GM23338 (cell line): Measurements from ENCODE around the gene GRM8. TPM values are rescaled to one million over a fixed set of nuclear protein-coding genes. Genes with fewer than 3 reads are reported as not detected.

Experiments used
- ATAC-seq: fragments of 200-7000 bp; cut with Tn5 transposase; 3 replicates; pipeline ENCODE4 v1.9.1; 2020
- DNase-seq: peaks from one replicate; pipeline ENCODE4 v3.0.0-alpha.2; 2015; ENCODE audit warnings: low spot score
- H2AFZ ChIP-seq: fragments of 200-600 bp; sonication (generic); 2 replicates; pipeline ENCODE4 v1.8.0; 2016; ENCODE audit warnings: antibody characterized with exemption, mild to moderate bottlenecking, moderate library complexity
- H3F3A ChIP-seq: fragments of 200-600 bp; sonication (generic); replicated peaks from 2 replicates; pipeline ENCODE4 v1.8.0; 2017; ENCODE audit warnings: antibody characterized with exemption, mixed run types, low read depth
- H3K27ac ChIP-seq: fragments of 200-600 bp; sonication (generic); 2 replicates; pipeline ENCODE4 v1.6.1; 2016; ENCODE audit warnings: low read depth
- H3K27me3 ChIP-seq: fragments of 200-600 bp; sonication (generic); 2 replicates; pipeline ENCODE4 v1.8.0; 2016; ENCODE audit warnings: mild to moderate bottlenecking, mixed run types, moderate library complexity; ENCODE audit not compliant: insufficient read depth
- H3K36me3 ChIP-seq: fragments of 200-600 bp; sonication (generic); 2 replicates; pipeline ENCODE4 v1.8.0; 2016; ENCODE audit warnings: mild to moderate bottlenecking; ENCODE audit not compliant: insufficient read depth
- H3K4me1 ChIP-seq: fragments of 200-600 bp; sonication (generic); 2 replicates; pipeline ENCODE4 v1.8.0; 2016; ENCODE audit warnings: mild to moderate bottlenecking, moderate library complexity; ENCODE audit not compliant: insufficient read depth
- H3K4me2 ChIP-seq: fragments of 200-600 bp; sonication (generic); 2 replicates; pipeline ENCODE4 v1.7.1; 2017; ENCODE audit warnings: mixed run types
- H3K4me3 ChIP-seq: fragments of 200-600 bp; sonication (generic); 2 replicates; pipeline ENCODE4 v1.6.1; 2016; ENCODE audit warnings: mixed run types
- H3K79me2 ChIP-seq: fragments of 200-600 bp; sonication (generic); replicated peaks from 2 replicates; pipeline ENCODE4 v1.8.0; 2017; ENCODE audit warnings: mild to moderate bottlenecking; ENCODE audit not compliant: insufficient read depth
- H3K9me2 ChIP-seq: fragments of 200-600 bp; sonication (generic); 2 replicates; pipeline ENCODE4 v1.8.0; 2017; ENCODE audit not compliant: insufficient read depth
- H4K20me1 ChIP-seq: fragments of 200-600 bp; sonication (generic); replicated peaks from 2 replicates; pipeline ENCODE4 v1.8.0; 2017; ENCODE audit warnings: mild to moderate bottlenecking; ENCODE audit not compliant: insufficient read depth
- H3K27ac Mint-ChIP-seq: 2 replicates; pipeline ENCODE4 v1.8.0; 2020; ENCODE audit warnings: inconsistent platforms, mild to moderate bottlenecking, moderate library complexity, mixed read lengths
- H3K27me3 Mint-ChIP-seq: 3 replicates; pipeline ENCODE4 v1.8.0; 2022; ENCODE audit warnings: low read depth, mild to moderate bottlenecking, moderate library complexity, mixed read lengths, inconsistent platforms; ENCODE audit not compliant: insufficient read depth, poor library complexity
- H3K36me3 Mint-ChIP-seq: 3 replicates; pipeline ENCODE4 v1.8.0; 2021; ENCODE audit warnings: low read depth, mild to moderate bottlenecking, inconsistent platforms, moderate library complexity, mixed read lengths
- H3K4me1 Mint-ChIP-seq: 3 replicates; pipeline ENCODE4 v1.8.0; 2020; ENCODE audit warnings: mild to moderate bottlenecking, inconsistent platforms, mixed read lengths
- H3K4me3 Mint-ChIP-seq: 3 replicates; pipeline ENCODE4 v1.8.0; 2021; ENCODE audit warnings: moderate library complexity, mild to moderate bottlenecking, inconsistent platforms, mixed read lengths
- H3K9me3 Mint-ChIP-seq: 3 replicates; pipeline ENCODE4 v1.8.0; 2020; ENCODE audit warnings: moderate library complexity, mild to moderate bottlenecking, inconsistent platforms, mixed read lengths
- CREB1 ChIP-seq: fragments of 250-450 bp; sonication (Bioruptor Pico); IDR thresholded peaks from 2 replicates; pipeline ENCODE4 v1.5.0; 2020; ENCODE audit warnings: low read depth, mild to moderate bottlenecking, moderate library complexity
- EZH2 ChIP-seq: fragments of 200-600 bp; sonication (generic); IDR thresholded peaks from one replicate; pipeline ENCODE4 v1.8.0; 2017; ENCODE audit warnings: antibody characterized with exemption, mild to moderate bottlenecking, low read depth; ENCODE audit not compliant: unreplicated experiment
- NANOG ChIP-seq: IDR thresholded peaks from 2 replicates; pipeline ENCODE4 v1.6.1; 2016; ENCODE audit warnings: antibody characterized with exemption, borderline replicate concordance
- STAT1 ChIP-seq: IDR thresholded peaks from one replicate; pipeline ENCODE4 v1.6.1; 2016; ENCODE audit warnings: antibody characterized with exemption; ENCODE audit not compliant: unreplicated experiment
- ZNF114 ChIP-seq: fragments of 250-450 bp; sonication (Bioruptor Pico); IDR thresholded peaks from 2 replicates; pipeline ENCODE4 v1.5.0; 2020; ENCODE audit warnings: mild to moderate bottlenecking, moderate library complexity
- polyA plus RNA-seq: library from polyadenylated mRNA; unstranded; fragments of >200 nt; fragmentation: Nextera tagmentation; extraction: Ambion mirVana; gene quantifications from 2 replicates; pipeline ENCODE4 v1.2.1, GENCODE V29; 2016
- total RNA-seq: library from RNA; depleted of rRNA; stranded (reverse); fragments of >200 nt; shearing (Covaris generic); gene quantifications from 2 replicates; pipeline ENCODE4 v1.2.3, GENCODE V29; 2014
- TF ChIP-seq, protein P1 (sequence below): fragments of 250-450 bp; sonication (Bioruptor Pico); IDR thresholded peaks from 2 replicates; pipeline ENCODE4 v1.5.0; 2020; ENCODE audit warnings: mild to moderate bottlenecking, moderate library complexity
- TF ChIP-seq, protein P2 (sequence below): IDR thresholded peaks from one replicate; pipeline ENCODE4 v1.6.1; 2018; ENCODE audit warnings: antibody characterized with exemption; ENCODE audit not compliant: unreplicated experiment

GRM8 gene
- total and polyA plus RNA-seq, 2 experiments from 2014 or later: 1.9 to 6.6 TPM

DNA sequence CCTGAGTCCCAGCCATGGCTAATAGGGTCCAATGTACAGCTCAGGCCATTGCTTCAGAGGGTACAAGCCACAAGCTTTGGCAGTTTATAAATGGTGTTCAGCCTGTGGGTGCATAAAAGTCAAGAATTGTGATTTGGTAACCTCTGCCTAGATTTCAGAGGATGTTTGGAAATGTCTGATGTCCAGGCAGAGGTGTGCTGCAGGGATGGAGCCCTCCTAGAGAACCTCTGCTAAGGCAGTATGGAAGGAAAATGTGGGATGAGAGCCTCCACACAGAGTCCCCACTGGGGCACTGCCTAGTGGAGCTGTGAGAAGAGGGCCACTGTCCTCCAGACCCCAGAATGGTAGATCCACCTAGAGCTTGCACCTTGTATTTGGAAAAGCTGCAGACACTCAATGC lies 779.9 kb downstream of the GRM8 start (continued):
- TF ChIP-seq, protein P1, sequence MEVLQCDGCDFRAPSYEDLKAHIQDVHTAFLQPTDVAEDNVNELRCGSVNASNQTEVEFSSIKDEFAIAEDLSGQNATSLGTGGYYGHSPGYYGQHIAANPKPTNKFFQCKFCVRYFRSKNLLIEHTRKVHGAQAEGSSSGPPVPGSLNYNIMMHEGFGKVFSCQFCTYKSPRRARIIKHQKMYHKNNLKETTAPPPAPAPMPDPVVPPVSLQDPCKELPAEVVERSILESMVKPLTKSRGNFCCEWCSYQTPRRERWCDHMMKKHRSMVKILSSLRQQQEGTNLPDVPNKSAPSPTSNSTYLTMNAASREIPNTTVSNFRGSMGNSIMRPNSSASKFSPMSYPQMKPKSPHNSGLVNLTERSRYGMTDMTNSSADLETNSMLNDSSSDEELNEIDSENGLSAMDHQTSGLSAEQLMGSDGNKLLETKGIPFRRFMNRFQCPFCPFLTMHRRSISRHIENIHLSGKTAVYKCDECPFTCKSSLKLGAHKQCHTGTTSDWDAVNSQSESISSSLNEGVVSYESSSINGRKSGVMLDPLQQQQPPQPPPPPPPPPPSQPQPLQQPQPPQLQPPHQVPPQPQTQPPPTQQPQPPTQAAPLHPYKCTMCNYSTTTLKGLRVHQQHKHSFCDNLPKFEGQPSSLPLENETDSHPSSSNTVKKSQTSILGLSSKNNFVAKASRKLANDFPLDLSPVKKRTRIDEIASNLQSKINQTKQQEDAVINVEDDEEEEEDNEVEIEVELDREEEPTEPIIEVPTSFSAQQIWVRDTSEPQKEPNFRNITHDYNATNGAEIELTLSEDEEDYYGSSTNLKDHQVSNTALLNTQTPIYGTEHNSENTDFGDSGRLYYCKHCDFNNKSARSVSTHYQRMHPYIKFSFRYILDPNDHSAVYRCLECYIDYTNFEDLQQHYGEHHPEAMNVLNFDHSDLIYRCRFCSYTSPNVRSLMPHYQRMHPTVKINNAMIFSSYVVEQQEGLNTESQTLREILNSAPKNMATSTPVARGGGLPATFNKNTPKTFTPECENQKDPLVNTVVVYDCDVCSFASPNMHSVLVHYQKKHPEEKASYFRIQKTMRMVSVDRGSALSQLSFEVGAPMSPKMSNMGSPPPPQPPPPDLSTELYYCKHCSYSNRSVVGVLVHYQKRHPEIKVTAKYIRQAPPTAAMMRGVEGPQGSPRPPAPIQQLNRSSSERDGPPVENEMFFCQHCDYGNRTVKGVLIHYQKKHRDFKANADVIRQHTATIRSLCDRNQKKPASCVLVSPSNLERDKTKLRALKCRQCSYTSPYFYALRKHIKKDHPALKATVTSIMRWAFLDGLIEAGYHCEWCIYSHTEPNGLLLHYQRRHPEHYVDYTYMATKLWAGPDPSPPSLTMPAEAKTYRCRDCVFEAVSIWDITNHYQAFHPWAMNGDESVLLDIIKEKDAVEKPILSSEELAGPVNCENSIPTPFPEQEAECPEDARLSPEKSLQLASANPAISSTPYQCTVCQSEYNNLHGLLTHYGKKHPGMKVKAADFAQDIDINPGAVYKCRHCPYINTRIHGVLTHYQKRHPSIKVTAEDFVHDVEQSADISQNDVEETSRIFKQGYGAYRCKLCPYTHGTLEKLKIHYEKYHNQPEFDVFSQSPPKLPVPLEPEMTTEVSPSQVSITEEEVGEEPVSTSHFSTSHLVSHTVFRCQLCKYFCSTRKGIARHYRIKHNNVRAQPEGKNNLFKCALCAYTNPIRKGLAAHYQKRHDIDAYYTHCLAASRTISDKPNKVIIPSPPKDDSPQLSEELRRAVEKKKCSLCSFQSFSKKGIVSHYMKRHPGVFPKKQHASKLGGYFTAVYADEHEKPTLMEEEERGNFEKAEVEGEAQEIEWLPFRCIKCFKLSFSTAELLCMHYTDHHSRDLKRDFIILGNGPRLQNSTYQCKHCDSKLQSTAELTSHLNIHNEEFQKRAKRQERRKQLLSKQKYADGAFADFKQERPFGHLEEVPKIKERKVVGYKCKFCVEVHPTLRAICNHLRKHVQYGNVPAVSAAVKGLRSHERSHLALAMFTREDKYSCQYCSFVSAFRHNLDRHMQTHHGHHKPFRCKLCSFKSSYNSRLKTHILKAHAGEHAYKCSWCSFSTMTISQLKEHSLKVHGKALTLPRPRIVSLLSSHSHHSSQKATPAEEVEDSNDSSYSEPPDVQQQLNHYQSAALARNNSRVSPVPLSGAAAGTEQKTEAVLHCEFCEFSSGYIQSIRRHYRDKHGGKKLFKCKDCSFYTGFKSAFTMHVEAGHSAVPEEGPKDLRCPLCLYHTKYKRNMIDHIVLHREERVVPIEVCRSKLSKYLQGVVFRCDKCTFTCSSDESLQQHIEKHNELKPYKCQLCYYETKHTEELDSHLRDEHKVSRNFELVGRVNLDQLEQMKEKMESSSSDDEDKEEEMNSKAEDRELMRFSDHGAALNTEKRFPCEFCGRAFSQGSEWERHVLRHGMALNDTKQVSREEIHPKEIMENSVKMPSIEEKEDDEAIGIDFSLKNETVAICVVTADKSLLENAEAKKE (CRISPR knock-in tag): no peak
- TF ChIP-seq ZNF114: no peak
- TF ChIP-seq CREB1: no peak
- no peak for TF ChIP-seq STAT1
- TF ChIP-seq, protein P2, sequence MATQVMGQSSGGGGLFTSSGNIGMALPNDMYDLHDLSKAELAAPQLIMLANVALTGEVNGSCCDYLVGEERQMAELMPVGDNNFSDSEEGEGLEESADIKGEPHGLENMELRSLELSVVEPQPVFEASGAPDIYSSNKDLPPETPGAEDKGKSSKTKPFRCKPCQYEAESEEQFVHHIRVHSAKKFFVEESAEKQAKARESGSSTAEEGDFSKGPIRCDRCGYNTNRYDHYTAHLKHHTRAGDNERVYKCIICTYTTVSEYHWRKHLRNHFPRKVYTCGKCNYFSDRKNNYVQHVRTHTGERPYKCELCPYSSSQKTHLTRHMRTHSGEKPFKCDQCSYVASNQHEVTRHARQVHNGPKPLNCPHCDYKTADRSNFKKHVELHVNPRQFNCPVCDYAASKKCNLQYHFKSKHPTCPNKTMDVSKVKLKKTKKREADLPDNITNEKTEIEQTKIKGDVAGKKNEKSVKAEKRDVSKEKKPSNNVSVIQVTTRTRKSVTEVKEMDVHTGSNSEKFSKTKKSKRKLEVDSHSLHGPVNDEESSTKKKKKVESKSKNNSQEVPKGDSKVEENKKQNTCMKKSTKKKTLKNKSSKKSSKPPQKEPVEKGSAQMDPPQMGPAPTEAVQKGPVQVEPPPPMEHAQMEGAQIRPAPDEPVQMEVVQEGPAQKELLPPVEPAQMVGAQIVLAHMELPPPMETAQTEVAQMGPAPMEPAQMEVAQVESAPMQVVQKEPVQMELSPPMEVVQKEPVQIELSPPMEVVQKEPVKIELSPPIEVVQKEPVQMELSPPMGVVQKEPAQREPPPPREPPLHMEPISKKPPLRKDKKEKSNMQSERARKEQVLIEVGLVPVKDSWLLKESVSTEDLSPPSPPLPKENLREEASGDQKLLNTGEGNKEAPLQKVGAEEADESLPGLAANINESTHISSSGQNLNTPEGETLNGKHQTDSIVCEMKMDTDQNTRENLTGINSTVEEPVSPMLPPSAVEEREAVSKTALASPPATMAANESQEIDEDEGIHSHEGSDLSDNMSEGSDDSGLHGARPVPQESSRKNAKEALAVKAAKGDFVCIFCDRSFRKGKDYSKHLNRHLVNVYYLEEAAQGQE: no peak
- no peak for TF ChIP-seq NANOG
- no peak for TF ChIP-seq EZH2

DNA sequence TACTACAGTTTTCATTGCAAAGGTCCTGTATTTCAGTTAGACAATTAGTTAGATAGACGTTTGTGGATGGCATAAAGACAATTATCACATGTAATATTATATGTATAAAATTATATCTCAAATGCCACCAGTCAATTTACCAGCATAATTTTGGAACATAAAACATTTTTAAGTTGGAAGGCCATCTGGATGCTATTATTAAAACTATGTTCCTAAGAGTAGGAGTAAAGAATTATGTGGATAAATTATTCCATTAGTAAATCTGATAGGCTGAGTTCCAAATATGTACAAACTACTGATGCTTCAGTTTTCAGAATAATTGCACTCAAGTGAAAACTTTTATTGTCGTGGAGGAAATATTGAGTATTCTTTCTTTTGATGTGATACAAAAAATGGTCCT lies 790.3 kb downstream of the GRM8 start:
- Histone ChIP-seq H2AFZ (no peak overlapping the region), H3F3A (no peaks in the 10 kb centered on the region), H3K27me3 (no peaks in the 10 kb centered on the region), H3K4me1 (no peaks in the 10 kb centered on the region), H3K36me3 (no peaks in the 10 kb centered on the region), H4K20me1 (no peaks in the 10 kb centered on the region), H3K9me2 (no peaks in the 10 kb centered on the region; the same call in 1 of the 2 replicates), H3K4me2 (no peak overlapping the region), H3K4me3 (no peak overlapping the region), H3K27ac (no peak overlapping the region), H3K79me2 (no peaks in the 10 kb centered on the region)
- TF ChIP-seq, protein P1 (CRISPR knock-in tag): no peak
- H3K27me3 Mint-ChIP-seq: no peaks in the 10 kb centered on the region
- no peaks in the 10 kb centered on the region for H3K4me1 Mint-ChIP-seq
- no peaks in the 10 kb centered on the region for H3K9me3 Mint-ChIP-seq
- DNase-seq (no peak), ATAC-seq (no peak)
- no peak overlapping the region for H3K27ac Mint-ChIP-seq
- no peak overlapping the region for H3K4me3 Mint-ChIP-seq
- no peaks in the 10 kb centered on the region for H3K36me3 Mint-ChIP-seq
